B cell (primary cell): ENCODE results near the gene ICOSLG. TPM values are rescaled to one million over a fixed set of nuclear protein-coding genes. Genes with fewer than 3 reads are reported as not detected.

ENCODE experiments used
- ATAC-seq: fragments of 200-7000 bp; cut with Tn5 transposase; one replicate; pipeline ENCODE4 v1.10.0; 2021; ENCODE audit warnings: low read depth, mild to moderate bottlenecking, moderate number of reproducible peaks, moderate library complexity
- CTCF ChIA-PET: fragments of 350-600 bp; sonication (Branson Sonifier 250); formaldehyde crosslinking; loops from one replicate; lab custom pipeline; 2021; ENCODE audit warnings: antibody characterized with exemption, inconsistent platforms; lab: Charles Lee
- POLR2A ChIA-PET: fragments of 350-600 bp; sonication (Branson Sonifier 250); formaldehyde crosslinking; loops from one replicate; lab custom pipeline; 2021; ENCODE audit warnings: antibody characterized with exemption; lab: Charles Lee
- DNase-seq: peaks from one replicate; pipeline ENCODE4 v3.0.0; 2013
- H2AFZ ChIP-seq: 2 replicates; pipeline ENCODE4 v1.6.1; 2012; ENCODE audit warnings: mild to moderate bottlenecking, low read depth, low read length; ENCODE audit not compliant: insufficient read depth, poor library complexity, severe bottlenecking
- H3K27ac ChIP-seq, 2 donors: 1 replicate in 1 of 2; 2 replicates in 1 of 2; pipeline ENCODE4 v1.5.1; 2012 to 2013; ENCODE audit warnings: low read length in 2 of 2, mild to moderate bottlenecking in 2 of 2, moderate library complexity in 1 of 2
- H3K27me3 ChIP-seq, 4 experiments: fragments of 200-600 bp in 1 of 4; sonication (generic) in 1 of 4; replicated peaks in 1 of 4; 1 replicate in 2 of 4; 2 replicates in 2 of 4; pipeline versions ENCODE4 v1.6.1 to v1.7.0; 2013 to 2016; ENCODE audit warnings: low read length in 3 of 4, mild to moderate bottlenecking in 2 of 4, mixed read lengths in 1 of 4, moderate library complexity in 1 of 4; ENCODE audit not compliant: insufficient read depth in 4 of 4, control insufficient read depth in 3 of 4; ENCODE audit errors: control extremely low read depth in 1 of 4
- H3K36me3 ChIP-seq, 2 experiments: replicated peaks in 1 of 2; 1 replicate in 1 of 2; 2 replicates in 1 of 2; pipeline versions ENCODE4 v1.6.1 to v1.7.1; 2013; ENCODE audit warnings: low read length in 1 of 2; ENCODE audit not compliant: insufficient read depth in 2 of 2, control insufficient read depth in 1 of 2; ENCODE audit errors: control extremely low read depth in 1 of 2, extremely low read depth in 1 of 2
- H3K4me1 ChIP-seq, 2 donors: fragments of 200-600 bp in 1 of 2; sonication (generic) in 1 of 2; 1 replicate in 1 of 2; 2 replicates in 1 of 2; pipeline versions ENCODE4 v1.5.1 to v1.6.1; 2013 to 2017; ENCODE audit warnings: low read length in 2 of 2; ENCODE audit not compliant: control insufficient read depth in 2 of 2, insufficient read depth in 2 of 2
- H3K4me2 ChIP-seq: replicated peaks from 2 replicates; pipeline ENCODE3; 2012; ENCODE audit warnings: mild to moderate bottlenecking, low read depth, low read length; ENCODE audit not compliant: poor library complexity, severe bottlenecking
- H3K4me3 ChIP-seq, 5 experiments: fragments of 200-600 bp in 1 of 5; sonication (generic) in 1 of 5; 1 replicate in 3 of 5; 2 replicates in 2 of 5; pipeline versions ENCODE4 v1.5.1 to v1.7.0; 2011 to 2016; ENCODE audit warnings: low read length in 4 of 5, mild to moderate bottlenecking in 4 of 5, low read depth in 2 of 5, control low read depth in 1 of 5, moderate library complexity in 1 of 5; ENCODE audit not compliant: insufficient read depth in 1 of 5; ENCODE audit errors: control extremely low read depth in 1 of 5, extremely low read depth in 1 of 5
- H3K79me2 ChIP-seq: fragments of 200-600 bp; sonication (generic); one replicate; pipeline ENCODE4 v1.6.0; 2016; ENCODE audit warnings: low read length; ENCODE audit not compliant: control insufficient read depth, insufficient read depth
- H3K9ac ChIP-seq: fragments of 200-600 bp; sonication (generic); 2 replicates; pipeline ENCODE4 v1.6.1; 2017; ENCODE audit warnings: mild to moderate bottlenecking, low read length, moderate library complexity
- H3K9me3 ChIP-seq, 3 donors: one replicate each; pipeline versions ENCODE4 v1.6.1 to v1.7.1; 2013; ENCODE audit warnings: low read length in 2 of 3; ENCODE audit not compliant: control insufficient read depth in 2 of 3, insufficient read depth in 1 of 3; ENCODE audit errors: control extremely low read depth in 1 of 3
- H4K20me1 ChIP-seq: 2 replicates; pipeline ENCODE4 v1.6.0; 2012; ENCODE audit warnings: mild to moderate bottlenecking, low read length; ENCODE audit not compliant: insufficient read depth, control insufficient read depth, poor library complexity, severe bottlenecking
- H3K27ac Mint-ChIP-seq: one replicate; pipeline ENCODE4 v1.8.0; 2021; ENCODE audit warnings: mixed read lengths
- H3K27me3 Mint-ChIP-seq: one replicate; pipeline ENCODE4 v1.8.0; 2021; ENCODE audit warnings: mixed read lengths
- H3K4me1 Mint-ChIP-seq: one replicate; pipeline ENCODE4 v1.8.0; 2021; ENCODE audit warnings: mixed read lengths
- H3K4me3 Mint-ChIP-seq: one replicate; pipeline ENCODE4 v1.8.0; 2021; ENCODE audit warnings: mixed read lengths
- H3K9me3 Mint-ChIP-seq: one replicate; pipeline ENCODE4 v1.8.0; 2022; ENCODE audit warnings: mixed read lengths; ENCODE audit not compliant: insufficient read depth
- EZH2 ChIP-seq: IDR thresholded peaks from 2 replicates; pipeline ENCODE4 v1.6.1; 2012; ENCODE audit warnings: borderline replicate concordance, low read depth, mild to moderate bottlenecking, moderate library complexity, low read length; ENCODE audit not compliant: insufficient read depth, poor library complexity, severe bottlenecking
- WGBS: methylation state at CpG from one replicate; pipeline ENCODE4 v1.1.5; 2013; ENCODE audit warnings: missing lambda C conversion rate; ENCODE audit not compliant: insufficient coverage; 5-methylcytosine and 5-hydroxymethylcytosine counted together
- intact Hi-C: fragments of 100-400 bp; cut with micrococcal nuclease; formaldehyde crosslinking; loops from one replicate; pipeline ENCODE4 v1.10.0; 2022
- polyA plus RNA-seq: library from polyadenylated mRNA; depleted of rRNA; stranded (reverse); fragments of >200 nt; gene quantifications from 2 replicates; pipeline ENCODE4 v1.2.3, GENCODE V29; 2012
- total RNA-seq, 2 donors: library from RNA; stranded (reverse); fragments of 120-200 nt in 1 of 2; gene quantifications; 1 replicate in 1 of 2; 2 replicates in 1 of 2; pipeline versions ENCODE4 v1.2.3 to v1.2.4, GENCODE V29; 2013 to 2022
- TF ChIP-seq, protein P1 (sequence below): fragments of 200-600 bp; IDR thresholded peaks from one replicate; pipeline ENCODE4 v1.8.0; 2022; ENCODE audit warnings: antibody characterized with exemption, mild to moderate bottlenecking

The ICOSLG gene
- total and polyA plus RNA-seq, 2 donors (not counting 1 experiment from before 2014, with no cell fraction given): 40.2 to 124 TPM

GRCh38 chr21:44265734-44266270 lies 25.1 kb upstream of the ICOSLG start:
- H3K4me2 ChIP-seq: no peak overlapping the region
- intact Hi-C loops: no loop called here
- H3K4me1 ChIP-seq: peaks cover 4 to 7% of the 10 kb centered on the region in 2 donors
- H3K9me3 Mint-ChIP-seq: no peaks in the 10 kb centered on the region
- H3K36me3 ChIP-seq: no peaks in the 10 kb centered on the region
- DNase-seq: no peak
- ATAC-seq: no peak
- no peaks in the 10 kb centered on the region for H4K20me1 ChIP-seq
- no peak overlapping the region for H3K9ac ChIP-seq
- TF ChIP-seq EZH2: no peak
- TF ChIP-seq, protein P1, sequence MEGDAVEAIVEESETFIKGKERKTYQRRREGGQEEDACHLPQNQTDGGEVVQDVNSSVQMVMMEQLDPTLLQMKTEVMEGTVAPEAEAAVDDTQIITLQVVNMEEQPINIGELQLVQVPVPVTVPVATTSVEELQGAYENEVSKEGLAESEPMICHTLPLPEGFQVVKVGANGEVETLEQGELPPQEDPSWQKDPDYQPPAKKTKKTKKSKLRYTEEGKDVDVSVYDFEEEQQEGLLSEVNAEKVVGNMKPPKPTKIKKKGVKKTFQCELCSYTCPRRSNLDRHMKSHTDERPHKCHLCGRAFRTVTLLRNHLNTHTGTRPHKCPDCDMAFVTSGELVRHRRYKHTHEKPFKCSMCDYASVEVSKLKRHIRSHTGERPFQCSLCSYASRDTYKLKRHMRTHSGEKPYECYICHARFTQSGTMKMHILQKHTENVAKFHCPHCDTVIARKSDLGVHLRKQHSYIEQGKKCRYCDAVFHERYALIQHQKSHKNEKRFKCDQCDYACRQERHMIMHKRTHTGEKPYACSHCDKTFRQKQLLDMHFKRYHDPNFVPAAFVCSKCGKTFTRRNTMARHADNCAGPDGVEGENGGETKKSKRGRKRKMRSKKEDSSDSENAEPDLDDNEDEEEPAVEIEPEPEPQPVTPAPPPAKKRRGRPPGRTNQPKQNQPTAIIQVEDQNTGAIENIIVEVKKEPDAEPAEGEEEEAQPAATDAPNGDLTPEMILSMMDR: no peak
- no peaks in the 10 kb centered on the region for H3K9me3 ChIP-seq
- no peaks in the 10 kb centered on the region for H3K27me3 Mint-ChIP-seq
- H3K27me3 ChIP-seq: no peaks in the 10 kb centered on the region
- H3K4me3 Mint-ChIP-seq: no peak overlapping the region
- POLR2A ChIA-PET: interaction anchor here (0.5 kb wide), 1 partner anchor 523 kb away, joined by 11 read pairs; no protein-coding TSS in a partner anchor
- no peak overlapping the region for H3K27ac ChIP-seq
- WGBS: 95% methylated on average over 17 of the region's 17 CpGs
- CTCF ChIA-PET: interaction anchor here (0.7 to 1.3 kb wide), 2 partner anchors 8 to 31 kb away, joined by 3 read pairs; no protein-coding TSS in a partner anchor
- no peaks in the 10 kb centered on the region for H3K79me2 ChIP-seq
- no peak overlapping the region for H2AFZ ChIP-seq
- no peak overlapping the region for H3K27ac Mint-ChIP-seq
- H3K4me1 Mint-ChIP-seq: peaks cover 4% of the 10 kb centered on the region
- H3K4me3 ChIP-seq: no peak overlapping the region

DNA sequence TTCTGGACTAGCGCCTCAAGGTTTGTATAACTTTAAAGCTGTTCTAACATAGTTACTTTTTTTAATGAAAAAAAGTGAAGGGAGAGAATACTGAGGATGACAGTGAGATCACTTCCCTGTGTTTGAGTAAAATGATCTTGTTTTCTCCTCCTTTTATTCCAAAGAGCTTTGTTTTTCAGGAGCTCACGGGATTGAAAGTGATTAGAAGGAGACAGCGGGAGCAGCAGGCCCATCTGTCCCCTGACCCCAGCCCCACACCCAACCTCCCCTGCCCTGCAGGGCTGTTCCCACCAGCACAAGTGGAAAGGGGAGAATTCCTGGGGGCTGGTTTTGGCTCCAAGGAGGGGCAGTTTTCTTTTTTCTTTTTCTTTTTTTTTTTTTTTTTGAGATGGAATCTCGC lies 23.0 kb upstream of the ICOSLG start:
- Histone ChIP-seq H3K9me3 (no peaks in the 10 kb centered on the region), H3K9ac (no peak overlapping the region), H3K36me3 (no peaks in the 10 kb centered on the region), H3K27me3 (no peaks in the 10 kb centered on the region), H2AFZ (no peak overlapping the region), H3K4me2 (no peak overlapping the region), H3K4me1 (peaks cover 4 to 7% of the 10 kb centered on the region in 2 donors), H4K20me1 (no peaks in the 10 kb centered on the region), H3K27ac (no peak overlapping the region), H3K4me3 (no peak overlapping the region), H3K79me2 (no peaks in the 10 kb centered on the region)
- H3K9me3 Mint-ChIP-seq: no peaks in the 10 kb centered on the region
- DNase-seq: no peak
- intact Hi-C loops: no loop called here
- CTCF ChIA-PET: no interaction called here
- TF ChIP-seq, protein P1: no peak
- no peak for TF ChIP-seq EZH2
- H3K27me3 Mint-ChIP-seq: no peaks in the 10 kb centered on the region
- peaks cover 4% of the 10 kb centered on the region for H3K4me1 Mint-ChIP-seq
- H3K4me3 Mint-ChIP-seq: no peak overlapping the region
- ATAC-seq: no peak
- no peak overlapping the region for H3K27ac Mint-ChIP-seq
- POLR2A ChIA-PET: no interaction called here
- no CpG with 5 or more reads among the region's 4 CpGs for WGBS
